ENCODE results near the gene KHDC4. TPM values are rescaled to one million over a fixed set of nuclear protein-coding genes. Genes with fewer than 3 reads are reported as not detected.

The KHDC4 gene
- total and polyA plus RNA-seq, 2 of the 4 experiments (the other 2 are of a cell fraction): 28.0 to 29.9 TPM

- no peak overlapping the region for H3K4me2 ChIP-seq (ENCODE audit: low read depth, low read length)
- H3K4ac ChIP-seq (ENCODE audit: low read depth, low read length): no peak overlapping the region
- H3K18ac ChIP-seq (ENCODE audit: low read depth, low read length): no peak overlapping the region
- ChIA-PET CTCF (no interaction called here), POLR2A (ENCODE audit: unreplicated experiment) (interaction anchor here (0.6 kb wide), 2 partner anchors 42 to 59 kb away, joined by 3 to 6 read pairs; no protein-coding TSS in a partner anchor)
- BruUV-seq (replicated peaks): no TSS peak
- no peak overlapping the region for H3K23ac ChIP-seq (ENCODE audit: low read depth, low read length)
- no peak overlapping the region for H2BK15ac ChIP-seq (ENCODE audit: low read depth, low read length)
- H3K9ac ChIP-seq (ENCODE audit: low read depth, low read length): no peak overlapping the region
- no peaks in the 10 kb centered on the region for H3K9me3 ChIP-seq (ENCODE audit: control insufficient read depth, insufficient read depth, low read length)
- peaks cover 11% of the 10 kb centered on the region; the same call in 1 of the 2 replicates for H3K9me1 ChIP-seq (ENCODE audit: insufficient read depth, low read length)
- in situ Hi-C loops (cut with MboI; ENCODE audit: low sequenced_read_pairs): no loop called here
- H3K27ac ChIP-seq (ENCODE audit: insufficient read depth, low read length): no peak overlapping the region
- dilution Hi-C loops (cut with HindIII; ENCODE audit: low sequenced_read_pairs, unreplicated experiment): no loop called here
- WGBS, 2 experiments (ENCODE audit: extremely low coverage in 2 of 2, insufficient read length in 1 of 2): no CpG with 5 or more reads among the region's 3 CpGs
- no peaks in the 10 kb centered on the region for H3K4me1 ChIP-seq (ENCODE audit: control insufficient read depth, insufficient read depth, low read length)
- peaks cover 79% of the 10 kb centered on the region for H3K36me3 ChIP-seq (ENCODE audit: control insufficient read depth, insufficient read depth, low read length)
- H2BK120ac ChIP-seq (ENCODE audit: low read depth, low read length): no peak overlapping the region
- no peak for ATAC-seq (ENCODE audit: low read depth)
- peaks cover 40 to 65% of the 10 kb centered on the region in 2 experiments for H3K79me1 ChIP-seq (ENCODE audit: low read depth in 1 of 2, low read length in 2 of 2)
- no peak overlapping the region for H4K8ac ChIP-seq (ENCODE audit: low read depth in 2 of 2, low read length in 2 of 2)
- no peak overlapping the region for H2AFZ ChIP-seq (replicated peaks; ENCODE audit: low read length, poor library complexity)
- no peak overlapping the region for H2BK5ac ChIP-seq (ENCODE audit: low read depth, low read length, poor library complexity, severe bottlenecking)
- TF ChIP-seq MAZ (IDR thresholded peaks at IDR 0.05; ENCODE audit: borderline replicate concordance, low read depth, low read length) (no peak), FOS (IDR thresholded peaks at IDR 0.05; ENCODE audit: low read depth, low read length) (no peak), CHD1 (IDR thresholded peaks at IDR 0.05; ENCODE audit: low read depth, low read length) (no peak)
- H2AK5ac ChIP-seq (ENCODE audit: low read depth, low read length): no peak overlapping the region
- no peak overlapping the region for H3K14ac ChIP-seq (replicated peaks; ENCODE audit: low read depth, low read length)
- H4K5ac ChIP-seq (ENCODE audit: low read depth, low read length): no peak overlapping the region
- no peak overlapping the region for H3K56ac ChIP-seq (ENCODE audit: extremely low read depth, insufficient read depth, low read length)
- DNase-seq: no peak
- H4K91ac ChIP-seq (ENCODE audit: insufficient read depth, low read depth, low read length): no peak overlapping the region
- no peaks in the 10 kb centered on the region for H3K27me3 ChIP-seq (ENCODE audit: control insufficient read depth, insufficient read depth, low read length)
- no peak overlapping the region for H2BK20ac ChIP-seq (ENCODE audit: low read depth, low read length)
- H4K20me1 ChIP-seq (ENCODE audit: insufficient read depth, low read length): peaks cover 34% of the 10 kb centered on the region; the same call in 1 of the 2 replicates
- H2AK9ac ChIP-seq (replicated peaks; ENCODE audit: low read depth, low read length, poor library complexity): no peak overlapping the region
- H3K4me3 ChIP-seq (ENCODE audit: insufficient read depth, low read depth, low read length): no peak overlapping the region
- intact Hi-C loops (cut with micrococcal nuclease): no loop called here
Measured at GRCh38 chr1:155954645-155955044, 20.4 kb upstream of the KHDC4 start.

Measured in IMR-90 (cell line).